Stimulated activated CD8-positive, alpha-beta memory T cell treated with anti-CD3 and anti-CD28 coated beads, Interleukin-7, amount 100 ng/mL, for 1 hour (primary cell): ENCODE results near the gene CTXN1.

Experiments used
- DNase-seq, 2 donors: peaks; one replicate each; pipeline ENCODE4 v3.0.0-alpha.2; 2020; ENCODE audit warnings: low read depth in 2 of 2

CTXN1 gene

GRCh38 chr19:7914099-7914498, 11.8 kb downstream of the CTXN1 start:
- DNase-seq, result no peak

GRCh38 chr19:7913652-7914051, 12.3 kb downstream of the CTXN1 start:
- no peak for DNase-seq

- no peak for DNase-seq
Measured at GRCh38 chr19:7912697-7913564, 13.0 kb downstream of the CTXN1 start.

GRCh38 chr19:7912144-7912696, 13.7 kb downstream of the CTXN1 start:
- no peak for DNase-seq

GRCh38 chr19:7911508-7912143, 14.3 kb downstream of the CTXN1 start:
- no peak for DNase-seq

GRCh38 chr19:7910321-7911161, 15.4 kb downstream of the CTXN1 start:
- DNase-seq, result no peak

- no peak for DNase-seq
Measured at GRCh38 chr19:7909471-7910067, 16.4 kb downstream of the CTXN1 start.

GRCh38 chr19:7908742-7909461, 17.0 kb downstream of the CTXN1 start:
- DNase-seq, result no peak

- no peak for DNase-seq
Measured at GRCh38 chr19:7908078-7908699, 17.7 kb downstream of the CTXN1 start.

GRCh38 chr19:7907544-7907943, 18.4 kb downstream of the CTXN1 start:
- no peak for DNase-seq

GRCh38 chr19:7907122-7907521, 18.8 kb downstream of the CTXN1 start:
- DNase-seq, result no peak

GRCh38 chr19:7905859-7906258, 20.1 kb downstream of the CTXN1 start:
- no peak for DNase-seq

GRCh38 chr19:7905268-7905667, 20.7 kb downstream of the CTXN1 start:
- DNase-seq, result no peak

- DNase-seq, result peak; percentile 31 to 34
Measured at GRCh38 chr19:7904074-7905020, 21.6 kb downstream of the CTXN1 start.

GRCh38 chr19:7903244-7904073, 22.5 kb downstream of the CTXN1 start, which contains the start of gene MAP2K7:
Gene MAP2K7, plus strand, starts transcription at chr19:7903877. Its CDS starts 68 bp downstream, at chr19:7903945.
- DNase-seq, result peak; percentile 100

- DNase-seq, result no peak
Measured at GRCh38 chr19:7902796-7903243, 23.1 kb downstream of the CTXN1 start.

- no peak for DNase-seq
Measured at GRCh38 chr19:7901337-7901736, 24.6 kb downstream of the CTXN1 start.

- no peak for DNase-seq
Measured at GRCh38 chr19:7900931-7901330, 25.0 kb downstream of the CTXN1 start.
